NCI-H2196 treated with DMSO at 0.1 percent for 48 hours (cell line): ENCODE data around the gene NDE1.
A peak's percentile ranks its signal among the peaks of the same experiment; 100 is the strongest.
"Not testable (repeated sequence)": the region's sequence is repeated elsewhere in the genome, so short reads cannot be mapped to it uniquely, and the experiment has no call there.

ENCODE experiments used
- DNase-seq: peaks from one replicate; lab custom pipeline; 2025; ENCODE audit not compliant: unreplicated experiment; lab: John Stamatoyannopoulos, UW

NDE1 gene

GRCh38 chr16:15692508-15692907 is 42.5 kb downstream of the NDE1 start:
- DNase-seq = not testable (repeated sequence)

- DNase-seq = no peak
These were observed 44.5 kb downstream of the NDE1 start for GRCh38 chr16:15694499-15694898.

GRCh38 chr16:15699819-15700218 is 49.8 kb downstream of the NDE1 start:
- no peak for DNase-seq

GRCh38 chr16:15701367-15701766 is 51.3 kb downstream of the NDE1 start:
- no peak for DNase-seq

- DNase-seq = no peak
These were observed 52.2 kb downstream of the NDE1 start for GRCh38 chr16:15701975-15702970.

GRCh38 chr16:15703029-15703736 is 53.1 kb downstream of the NDE1 start:
- DNase-seq = no peak

- DNase-seq = peak; percentile 16
These were observed 54.5 kb downstream of the NDE1 start for GRCh38 chr16:15704545-15704987.

- DNase-seq = no peak
These were observed 55.1 kb downstream of the NDE1 start for GRCh38 chr16:15705064-15705565.

- no peak for DNase-seq
These were observed 57.3 kb downstream of the NDE1 start for GRCh38 chr16:15707332-15707731.

GRCh38 chr16:15708096-15708495 is 58.1 kb downstream of the NDE1 start:
- no peak for DNase-seq

- no peak for DNase-seq
These were observed 59.0 kb downstream of the NDE1 start for GRCh38 chr16:15708997-15709396.

- DNase-seq = no peak
These were observed 64.5 kb downstream of the NDE1 start for GRCh38 chr16:15714393-15715172.

GRCh38 chr16:15715221-15715620 is 65.2 kb downstream of the NDE1 start:
- DNase-seq = no peak

- DNase-seq = no peak
These were observed 66.8 kb downstream of the NDE1 start for GRCh38 chr16:15716694-15717447.

- no peak for DNase-seq
These were observed 71.0 kb downstream of the NDE1 start for GRCh38 chr16:15721018-15721417.

GRCh38 chr16:15723808-15724207 is 73.8 kb downstream of the NDE1 start:
- no peak for DNase-seq

GRCh38 chr16:15725641-15726240 is 75.7 kb downstream of the NDE1 start:
- no peak for DNase-seq

GRCh38 chr16:15726715-15727114 is 76.7 kb downstream of the NDE1 start:
- DNase-seq = no peak

- DNase-seq = not testable (repeated sequence)
These were observed 77.7 kb downstream of the NDE1 start for GRCh38 chr16:15727697-15728096.

- DNase-seq = no peak
These were observed 79.1 kb downstream of the NDE1 start for GRCh38 chr16:15729152-15729551.
